ENCODE results near the gene WIPI1.
"Not testable (repeated sequence)": the region's sequence is repeated elsewhere in the genome, so short reads cannot be mapped to it uniquely, and the experiment has no call there.

Gene WIPI1

DNA sequence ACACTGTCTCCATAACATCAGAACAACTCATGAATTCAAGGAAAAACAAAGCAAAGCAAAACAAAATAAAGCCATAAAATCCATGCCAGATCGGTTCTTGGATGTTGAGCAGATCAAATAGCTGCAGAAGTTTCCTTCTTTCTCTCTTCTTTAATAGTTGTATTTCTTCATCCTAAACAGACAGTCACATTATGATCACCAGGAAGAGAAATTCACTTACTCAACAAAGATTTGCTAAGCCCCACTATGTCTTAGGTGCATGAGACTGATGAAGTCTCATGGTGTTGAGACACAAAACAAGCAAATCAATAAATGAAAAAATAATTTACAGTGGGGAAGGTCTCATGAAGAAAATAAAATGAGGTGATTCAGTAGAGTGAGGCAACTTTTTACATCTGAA lies 72.8 kb downstream of the WIPI1 start:
- no peak for DNase-seq (ENCODE audit: low read depth in 2 of 2)

DNA sequence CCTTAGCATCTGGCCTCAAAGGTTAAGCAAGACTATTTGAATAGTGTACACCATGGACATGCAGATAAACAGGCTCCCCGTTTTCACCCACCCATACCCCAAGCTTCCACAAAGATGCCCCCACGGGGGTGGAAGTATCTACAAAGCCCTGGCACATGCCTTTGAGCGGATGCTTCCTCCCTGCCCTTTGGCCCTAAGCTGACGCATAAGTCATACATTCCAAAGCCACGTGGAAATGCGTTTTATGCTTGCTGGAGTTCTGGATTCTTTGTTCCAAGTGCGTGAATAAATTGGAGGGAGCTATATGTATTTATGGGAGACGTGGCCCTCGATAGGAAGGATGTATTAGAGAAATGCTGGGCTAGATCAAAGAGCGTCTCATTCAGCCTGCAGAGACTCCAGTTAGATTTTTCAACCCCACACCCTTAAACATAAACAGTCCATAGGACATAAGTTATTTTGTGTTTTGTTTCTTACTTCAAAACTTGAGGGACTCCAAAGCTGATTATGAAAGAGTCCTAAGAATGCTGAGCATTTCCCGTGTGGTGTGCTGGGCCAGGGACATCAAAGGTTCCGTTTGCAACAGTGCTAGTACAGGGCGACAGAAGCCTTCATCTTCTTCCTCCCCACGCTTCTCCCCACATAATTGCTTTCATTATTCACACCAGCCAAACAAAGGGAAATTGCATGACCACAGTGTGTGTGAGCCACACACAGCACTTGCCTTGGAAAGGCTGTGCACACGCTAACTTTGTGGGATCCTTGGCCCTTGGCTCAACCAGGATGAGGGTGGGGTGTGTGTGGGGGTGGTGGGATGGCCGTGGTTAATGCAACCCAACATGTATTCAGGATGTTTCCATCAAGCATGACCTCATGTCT lies 73.6 kb downstream of the WIPI1 start:
- DNase-seq (ENCODE audit: low read depth in 2 of 2), result peak in 1 of 2 experiments; percentile 47

DNA sequence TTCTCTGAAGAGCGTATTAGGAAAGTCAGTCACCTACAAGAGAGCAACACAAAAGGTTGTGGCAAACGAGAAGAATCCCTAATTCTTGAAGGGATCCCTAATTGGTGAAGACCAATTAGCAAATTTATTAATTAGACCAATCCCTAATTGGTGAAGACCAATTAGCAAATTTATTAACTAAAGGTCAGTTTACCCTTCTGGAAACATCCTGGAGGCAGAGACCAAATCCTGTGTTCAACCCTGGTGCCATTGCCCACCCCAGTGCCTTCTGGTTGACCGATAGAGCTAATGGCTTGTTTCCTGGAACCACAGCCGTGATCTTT lies 74.2 kb downstream of the WIPI1 start:
- no peak for DNase-seq (ENCODE audit: low read depth in 2 of 2)

DNA sequence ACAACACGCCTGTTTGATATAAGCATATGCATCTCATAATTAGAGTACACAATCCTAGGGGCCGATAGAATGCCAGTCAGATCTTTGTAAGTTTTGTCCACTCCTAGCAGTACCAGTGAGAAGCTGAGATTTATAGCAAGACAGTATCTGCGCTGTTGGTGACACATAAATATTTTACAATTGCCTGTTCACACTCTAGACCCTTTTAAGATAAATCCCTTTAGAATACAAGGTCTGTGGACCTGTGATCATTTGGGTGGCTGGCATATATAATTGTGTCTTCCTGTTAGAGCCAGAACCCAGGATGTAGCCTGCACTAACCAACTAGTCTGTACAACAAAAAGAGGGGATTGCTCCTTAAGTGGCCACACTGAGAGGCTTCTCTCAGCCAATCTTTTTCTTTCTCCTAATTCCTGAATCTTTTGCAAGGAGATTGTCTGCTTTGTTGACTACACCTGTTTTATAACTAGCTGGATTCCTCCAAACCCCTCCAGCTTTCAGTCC lies 74.7 kb downstream of the WIPI1 start:
- DNase-seq (ENCODE audit: low read depth in 2 of 2), result no peak

DNA sequence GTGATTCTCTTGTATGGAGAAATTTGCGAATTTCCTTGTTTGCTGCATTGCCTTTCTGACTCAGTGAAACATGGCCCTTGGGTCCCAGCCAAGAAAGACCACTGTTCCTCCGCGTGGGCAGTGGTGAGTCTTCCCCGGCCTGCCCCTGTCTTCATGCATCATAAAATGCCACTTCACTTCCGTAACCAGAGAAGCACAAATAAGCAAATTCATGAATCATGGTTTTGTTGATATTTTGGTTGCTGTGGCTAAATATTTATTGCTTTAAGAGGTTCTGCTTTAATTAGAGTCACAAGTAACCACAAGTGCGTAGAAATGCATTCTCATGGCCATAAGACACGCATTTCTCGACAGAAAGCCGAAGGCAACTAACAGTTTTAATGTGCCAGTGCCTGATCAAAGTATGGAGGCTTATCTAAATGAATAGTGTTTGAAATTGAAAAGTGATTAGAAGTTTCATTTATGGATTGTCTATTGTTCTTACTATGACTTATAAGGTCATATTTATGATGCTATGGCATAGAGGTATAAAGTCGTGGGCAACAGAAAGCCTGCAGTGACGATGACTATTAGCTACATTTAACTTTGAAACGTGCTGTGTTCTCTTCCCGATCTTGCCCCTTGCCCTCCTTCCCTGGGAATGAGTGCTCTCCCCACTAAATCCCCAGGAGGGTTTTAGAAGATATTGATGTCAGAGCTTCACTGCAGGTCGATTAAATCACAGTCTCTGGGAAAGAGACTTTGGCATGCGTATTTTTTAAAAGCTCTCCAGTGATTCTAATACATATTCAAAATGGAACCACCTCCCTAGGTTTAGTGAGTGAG lies 76.0 kb downstream of the WIPI1 start:
- DNase-seq (ENCODE audit: low read depth in 2 of 2), result peak in 1 of 2 experiments; percentile 24

DNA sequence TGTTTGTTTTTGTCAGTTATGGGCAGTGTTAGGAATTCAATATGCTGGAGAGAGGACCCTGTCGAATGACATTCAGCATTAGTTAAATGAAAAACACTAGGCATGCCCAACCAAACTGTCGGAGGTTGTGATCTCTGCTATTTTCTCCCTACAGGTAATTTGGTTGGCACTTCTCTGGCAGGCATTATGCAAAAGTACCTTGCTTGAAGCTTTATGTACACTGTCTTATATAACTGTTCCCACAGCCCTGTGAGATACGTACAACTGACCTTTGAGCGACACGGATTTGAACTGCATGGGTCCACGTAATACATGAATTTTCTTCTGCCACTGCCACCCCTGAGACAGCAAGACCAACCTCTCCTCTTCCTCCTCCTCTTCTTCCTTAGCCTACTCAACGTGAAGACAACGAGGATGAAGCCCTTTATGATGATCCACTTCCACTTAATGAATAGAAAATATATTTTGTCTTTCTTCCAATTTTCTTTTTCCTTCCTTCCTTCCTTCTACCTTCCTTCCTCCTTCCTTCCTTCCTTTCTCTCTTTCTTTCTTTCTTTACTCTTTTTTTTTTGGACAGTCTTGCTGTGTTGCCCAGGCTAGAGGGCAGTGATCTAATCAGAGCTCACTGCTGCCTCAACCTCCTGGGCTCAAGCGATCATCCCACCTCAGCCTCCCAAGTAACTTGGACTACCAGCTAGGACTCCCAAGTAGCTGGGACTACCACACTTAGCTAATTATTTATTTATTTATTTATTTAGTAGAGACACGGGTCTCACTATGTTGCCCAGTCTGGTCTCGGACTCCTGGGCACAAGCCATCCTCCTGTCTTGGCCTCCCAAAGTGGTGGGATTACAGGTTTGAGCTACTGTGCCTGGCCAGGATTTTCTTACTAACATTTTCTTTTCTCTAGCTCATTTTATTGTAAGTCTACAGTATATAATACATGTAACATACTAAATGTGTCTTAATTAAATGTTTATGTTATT lies 77.3 kb downstream of the WIPI1 start:
- no peak for DNase-seq (ENCODE audit: low read depth in 2 of 2)

DNA sequence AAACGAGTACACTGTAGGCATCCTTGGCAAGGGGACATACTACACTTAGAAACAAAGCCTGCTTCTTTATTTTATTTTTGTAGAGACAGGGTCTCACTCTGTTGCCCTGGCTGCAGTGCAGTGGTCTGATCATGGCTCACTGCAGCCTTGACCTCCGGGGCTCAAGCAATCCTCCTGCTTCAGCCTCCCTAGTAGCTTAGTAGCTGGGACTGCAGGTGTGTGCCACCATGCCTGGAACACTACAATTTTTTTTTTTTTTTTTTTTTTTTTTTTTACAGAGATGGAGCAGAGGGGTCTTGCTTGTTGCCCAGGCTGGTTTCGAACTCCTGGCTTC lies 78.2 kb downstream of the WIPI1 start:
- DNase-seq (ENCODE audit: low read depth in 2 of 2), result no peak

DNA sequence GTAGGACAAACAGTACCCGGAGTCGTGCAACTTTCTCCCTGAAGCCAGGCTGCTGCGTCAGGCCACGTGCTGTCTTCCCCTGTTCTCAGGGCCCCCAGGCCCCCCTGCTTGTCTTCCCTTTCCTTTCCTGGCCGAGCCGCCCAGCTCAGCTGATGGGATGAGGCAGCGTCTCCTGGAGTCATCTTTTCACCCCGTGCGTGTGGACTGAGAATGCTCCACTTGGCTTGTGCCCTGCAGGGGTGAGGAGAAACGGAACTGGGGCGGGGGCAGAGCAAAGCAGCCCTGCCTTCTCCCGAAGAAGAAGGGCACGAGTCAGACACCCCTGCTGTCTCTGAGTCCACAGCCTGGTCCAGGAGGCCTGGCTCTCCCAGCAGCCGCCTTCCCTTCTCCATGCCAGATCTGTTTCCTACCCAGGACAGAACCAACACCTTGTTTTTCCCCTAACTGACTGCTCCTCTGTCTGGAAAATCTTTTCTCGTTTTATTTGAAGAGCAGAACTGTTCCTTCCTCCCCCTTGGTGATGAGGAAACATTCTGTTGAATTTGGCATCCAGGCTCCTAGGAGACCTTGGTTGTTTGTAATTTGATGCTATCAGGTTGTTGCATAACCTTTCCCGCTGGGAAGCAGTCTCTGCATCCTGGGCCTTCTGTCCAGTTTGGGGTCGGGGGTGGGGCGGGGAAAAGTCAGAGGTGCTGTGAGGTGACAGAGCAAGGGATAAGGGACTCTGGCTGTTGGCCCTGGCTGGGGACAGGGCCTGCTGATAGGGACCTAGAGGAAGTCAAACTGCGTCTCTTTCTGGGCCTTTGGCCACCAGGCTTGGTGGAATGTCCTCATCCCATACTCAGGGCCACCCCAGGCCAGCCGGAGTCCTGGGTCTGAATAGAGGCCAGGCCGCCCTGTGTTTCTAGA lies 78.8 kb downstream of the WIPI1 start:
- DNase-seq (ENCODE audit: low read depth in 2 of 2), result peak in 1 of 2 experiments; percentile 49

DNA sequence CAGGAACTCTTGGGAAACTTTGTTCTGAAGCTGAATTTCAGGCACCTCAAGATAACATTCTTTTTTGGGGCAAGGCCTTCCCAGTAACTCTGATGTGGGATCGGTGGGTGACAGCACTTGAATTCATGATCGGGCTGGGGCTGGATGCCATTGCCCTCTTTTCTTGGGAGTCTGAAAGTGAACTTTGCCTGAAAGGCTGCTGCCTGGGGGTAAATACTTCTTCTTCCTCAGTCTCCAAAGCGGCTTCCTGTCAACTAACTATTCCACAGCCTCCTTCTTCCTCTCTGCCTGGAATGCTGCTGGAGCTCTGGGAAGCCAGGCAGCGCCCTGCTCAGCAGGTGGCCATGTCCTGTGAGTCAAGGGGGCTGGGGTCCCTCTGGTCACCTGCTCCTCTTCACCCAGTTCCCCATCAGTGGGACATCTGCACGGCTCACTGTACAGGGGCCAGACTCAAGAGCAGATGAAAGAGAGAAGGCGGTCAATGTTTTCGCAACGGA lies 79.5 kb downstream of the WIPI1 start:
- no peak for DNase-seq (ENCODE audit: low read depth in 2 of 2)

DNA sequence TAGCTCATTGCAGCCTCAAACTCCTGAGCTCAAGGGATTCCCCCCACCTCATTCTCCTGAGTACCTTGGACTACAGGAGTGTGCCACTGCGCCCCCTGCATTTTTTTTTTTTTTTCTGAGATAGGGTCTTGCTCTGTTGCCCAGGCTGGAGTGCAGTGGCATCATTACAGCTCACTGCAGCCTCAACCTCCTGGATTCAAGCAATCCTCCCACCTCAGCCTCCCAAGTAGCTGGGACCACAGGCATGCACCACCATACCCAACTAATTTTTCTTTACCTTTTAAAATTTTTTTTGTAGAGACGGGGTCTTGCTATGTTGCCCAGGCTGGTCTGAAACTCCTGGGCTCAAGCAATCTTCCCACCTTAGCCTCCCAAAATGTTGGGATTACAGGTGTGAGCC lies 81.1 kb downstream of the WIPI1 start:
- DNase-seq (ENCODE audit: low read depth in 2 of 2), result not testable (repeated sequence)

DNA sequence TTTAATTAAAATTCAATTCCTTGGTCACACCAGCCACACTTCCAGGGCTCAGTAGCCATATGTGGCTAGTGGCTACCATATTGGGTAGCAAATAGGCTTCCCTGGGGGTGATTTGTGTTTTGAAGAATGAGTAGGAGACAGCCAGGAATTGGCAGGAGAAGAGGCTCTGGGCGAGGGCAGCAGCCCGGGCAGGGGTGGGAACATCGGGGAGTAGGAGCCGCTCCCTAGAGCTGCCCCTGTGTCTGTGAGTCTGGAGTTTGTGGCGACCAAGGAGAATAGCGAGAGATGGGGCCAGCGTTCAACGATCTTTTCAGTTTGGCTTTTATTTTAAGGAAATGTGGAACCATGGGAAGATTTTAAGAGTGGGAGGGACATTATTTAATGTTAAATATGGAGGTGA lies 81.7 kb downstream of the WIPI1 start:
- DNase-seq (ENCODE audit: low read depth in 2 of 2), result no peak

Measured in fibroblast of skin of left biceps (primary cell).